Upper lobe of left lung (tissue), 4 donors: ENCODE data around the gene BAZ1B.

Experiments
- EP300 ChIP-seq, 4 donors: sonication (generic); formaldehyde crosslinking; IDR thresholded peaks; one replicate each; pipeline ENCODE4 v1.5.1; 2017; ENCODE audit warnings: antibody characterized with exemption in 4 of 4, control low read depth in 2 of 4
- POLR2A ChIP-seq, 4 donors: fragments of 450-650 bp; IDR thresholded peaks; one replicate each; pipeline ENCODE4 v1.5.1; 2016 to 2017; ENCODE audit warnings: antibody characterized with exemption in 4 of 4, mild to moderate bottlenecking in 2 of 4
- POLR2AphosphoS5 ChIP-seq, 2 donors: sonication (generic); formaldehyde crosslinking; IDR thresholded peaks; one replicate each; pipeline ENCODE4 v1.5.1; 2017; ENCODE audit warnings: antibody characterized with exemption in 2 of 2
- TF ChIP-seq, protein P1 (sequence below), 6 experiments: fragments of 450-650 bp in 4 of 6; fragments of 200-600 bp in 2 of 6; sonication (generic) in 2 of 6; IDR thresholded peaks; one replicate each; pipeline ENCODE4 v1.5.1; 2016 to 2019; ENCODE audit warnings: antibody characterized with exemption in 6 of 6

DNA sequence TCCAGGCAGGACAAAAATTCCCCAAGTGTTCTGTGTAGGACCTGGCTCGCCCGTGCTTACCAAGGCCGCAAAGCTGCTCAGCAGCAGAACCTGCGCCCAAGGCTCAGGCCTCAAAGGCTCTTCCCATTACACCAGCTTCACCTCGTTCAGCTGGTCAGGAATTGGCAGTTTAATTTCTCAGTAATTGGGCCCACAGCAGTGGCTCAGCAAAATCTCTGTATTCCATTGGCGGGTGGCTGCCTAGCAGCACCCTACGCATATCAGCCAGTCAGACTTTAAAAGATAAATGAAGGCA, 82.7 kb downstream of the BAZ1B start:
- TF ChIP-seq POLR2A (IDR thresholded peaks at IDR 0.05) (no peak), POLR2AphosphoS5 (IDR thresholded peaks at IDR 0.05) (no peak), EP300 (IDR thresholded peaks at IDR 0.05) (no peak)
- TF ChIP-seq, protein P1, sequence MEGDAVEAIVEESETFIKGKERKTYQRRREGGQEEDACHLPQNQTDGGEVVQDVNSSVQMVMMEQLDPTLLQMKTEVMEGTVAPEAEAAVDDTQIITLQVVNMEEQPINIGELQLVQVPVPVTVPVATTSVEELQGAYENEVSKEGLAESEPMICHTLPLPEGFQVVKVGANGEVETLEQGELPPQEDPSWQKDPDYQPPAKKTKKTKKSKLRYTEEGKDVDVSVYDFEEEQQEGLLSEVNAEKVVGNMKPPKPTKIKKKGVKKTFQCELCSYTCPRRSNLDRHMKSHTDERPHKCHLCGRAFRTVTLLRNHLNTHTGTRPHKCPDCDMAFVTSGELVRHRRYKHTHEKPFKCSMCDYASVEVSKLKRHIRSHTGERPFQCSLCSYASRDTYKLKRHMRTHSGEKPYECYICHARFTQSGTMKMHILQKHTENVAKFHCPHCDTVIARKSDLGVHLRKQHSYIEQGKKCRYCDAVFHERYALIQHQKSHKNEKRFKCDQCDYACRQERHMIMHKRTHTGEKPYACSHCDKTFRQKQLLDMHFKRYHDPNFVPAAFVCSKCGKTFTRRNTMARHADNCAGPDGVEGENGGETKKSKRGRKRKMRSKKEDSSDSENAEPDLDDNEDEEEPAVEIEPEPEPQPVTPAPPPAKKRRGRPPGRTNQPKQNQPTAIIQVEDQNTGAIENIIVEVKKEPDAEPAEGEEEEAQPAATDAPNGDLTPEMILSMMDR (IDR thresholded peaks at IDR 0.05), result no peak
